ENCODE measurements around the gene HKDC1.

DNA sequence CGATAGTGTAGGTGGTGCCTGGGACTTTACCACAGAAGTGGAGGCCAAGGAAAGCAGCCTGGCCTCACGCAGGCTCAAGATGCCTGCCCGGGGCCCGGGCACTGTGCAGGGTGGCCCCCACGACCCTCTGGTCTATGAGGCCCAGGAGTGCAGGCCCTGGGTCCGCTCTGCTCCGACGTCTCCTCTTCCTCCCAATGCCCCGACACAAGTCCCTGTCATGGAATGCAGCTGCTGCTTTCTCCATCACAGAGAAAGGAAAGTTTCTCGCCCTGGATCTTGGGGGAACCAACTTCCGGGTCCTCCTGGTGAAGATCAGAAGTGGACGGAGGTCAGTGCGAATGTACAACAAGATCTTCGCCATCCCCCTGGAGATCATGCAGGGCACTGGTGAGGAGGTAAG, 29.9 kb downstream of the HKDC1 start:
- TF ChIP-seq POLR2A (IDR thresholded peaks at IDR 0.05; ENCODE audit: borderline replicate concordance, extremely low read depth, insufficient read depth, insufficient read length) (no peak), ZFX (IDR thresholded peaks at IDR 0.05) (no peak)
- TF ChIP-seq, protein P1, sequence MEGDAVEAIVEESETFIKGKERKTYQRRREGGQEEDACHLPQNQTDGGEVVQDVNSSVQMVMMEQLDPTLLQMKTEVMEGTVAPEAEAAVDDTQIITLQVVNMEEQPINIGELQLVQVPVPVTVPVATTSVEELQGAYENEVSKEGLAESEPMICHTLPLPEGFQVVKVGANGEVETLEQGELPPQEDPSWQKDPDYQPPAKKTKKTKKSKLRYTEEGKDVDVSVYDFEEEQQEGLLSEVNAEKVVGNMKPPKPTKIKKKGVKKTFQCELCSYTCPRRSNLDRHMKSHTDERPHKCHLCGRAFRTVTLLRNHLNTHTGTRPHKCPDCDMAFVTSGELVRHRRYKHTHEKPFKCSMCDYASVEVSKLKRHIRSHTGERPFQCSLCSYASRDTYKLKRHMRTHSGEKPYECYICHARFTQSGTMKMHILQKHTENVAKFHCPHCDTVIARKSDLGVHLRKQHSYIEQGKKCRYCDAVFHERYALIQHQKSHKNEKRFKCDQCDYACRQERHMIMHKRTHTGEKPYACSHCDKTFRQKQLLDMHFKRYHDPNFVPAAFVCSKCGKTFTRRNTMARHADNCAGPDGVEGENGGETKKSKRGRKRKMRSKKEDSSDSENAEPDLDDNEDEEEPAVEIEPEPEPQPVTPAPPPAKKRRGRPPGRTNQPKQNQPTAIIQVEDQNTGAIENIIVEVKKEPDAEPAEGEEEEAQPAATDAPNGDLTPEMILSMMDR (IDR thresholded peaks at IDR 0.05 in 2 of 3, conservative IDR thresholded peaks at IDR 0.05 in 1 of 3; ENCODE audit: borderline replicate concordance in 1 of 3, insufficient read depth in 1 of 3, low read depth in 2 of 3, low read length in 2 of 3) = no peak
